Suprapubic skin (tissue), 4 donors: Measurements from ENCODE around the gene MRPL14.

ENCODE experiments used
- POLR2A ChIP-seq, 2 donors: fragments of 450-650 bp; IDR thresholded peaks; one replicate each; pipeline ENCODE4 v1.6.1; 2017; ENCODE audit warnings: antibody characterized with exemption in 2 of 2, mild to moderate bottlenecking in 2 of 2, moderate library complexity in 2 of 2
- POLR2AphosphoS5 ChIP-seq, 3 donors: sonication (generic); formaldehyde crosslinking; IDR thresholded peaks; one replicate each; pipeline ENCODE4 v1.6.1; 2017; ENCODE audit warnings: antibody characterized with exemption in 3 of 3
- TF ChIP-seq, protein P1 (sequence below), 2 donors: fragments of 200-600 bp in 1 of 2; fragments of 450-650 bp in 1 of 2; sonication (generic) in 1 of 2; IDR thresholded peaks; one replicate each; pipeline ENCODE4 v1.5.1; 2016 to 2019; ENCODE audit warnings: antibody characterized with exemption in 2 of 2, mild to moderate bottlenecking in 1 of 2, moderate library complexity in 1 of 2

DNA sequence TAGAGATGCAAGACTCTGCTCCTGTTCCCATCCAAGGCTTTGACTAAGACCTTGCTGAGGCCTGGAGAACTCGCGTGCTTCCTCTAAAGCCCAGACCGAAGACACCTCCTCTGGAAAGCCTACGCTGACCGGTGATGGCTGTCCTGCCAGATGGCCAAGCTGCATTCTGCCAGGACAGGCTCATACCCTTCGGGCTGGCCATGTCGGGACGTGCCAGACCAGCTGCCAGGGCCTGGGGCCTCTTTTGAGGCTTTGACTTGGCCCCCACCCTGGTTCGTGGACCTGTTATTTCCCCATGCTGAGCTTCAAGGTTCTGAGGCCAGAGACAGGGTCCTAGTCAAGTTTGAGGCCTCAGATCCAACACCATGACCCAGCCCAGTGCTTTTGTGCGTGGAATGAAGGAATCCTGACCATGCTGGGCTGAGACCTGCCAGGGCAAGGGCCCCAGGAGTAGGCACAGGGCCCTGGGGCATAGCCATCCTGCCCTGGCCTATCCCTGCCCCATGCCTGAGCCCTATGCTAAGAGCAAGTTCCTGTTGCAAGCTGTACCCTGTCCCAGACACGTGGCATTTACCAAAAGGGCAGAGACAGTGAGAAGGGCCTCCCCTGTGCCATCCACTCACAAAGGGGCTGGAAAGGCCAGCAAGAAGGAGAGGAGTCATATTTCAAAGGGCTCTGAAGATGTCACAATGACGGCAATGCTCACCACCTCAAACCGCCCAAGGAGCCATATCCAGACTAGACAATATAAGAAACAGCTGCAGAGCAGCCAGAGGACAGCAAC is 42.8 kb downstream of the MRPL14 start:
- TF ChIP-seq, protein P1, sequence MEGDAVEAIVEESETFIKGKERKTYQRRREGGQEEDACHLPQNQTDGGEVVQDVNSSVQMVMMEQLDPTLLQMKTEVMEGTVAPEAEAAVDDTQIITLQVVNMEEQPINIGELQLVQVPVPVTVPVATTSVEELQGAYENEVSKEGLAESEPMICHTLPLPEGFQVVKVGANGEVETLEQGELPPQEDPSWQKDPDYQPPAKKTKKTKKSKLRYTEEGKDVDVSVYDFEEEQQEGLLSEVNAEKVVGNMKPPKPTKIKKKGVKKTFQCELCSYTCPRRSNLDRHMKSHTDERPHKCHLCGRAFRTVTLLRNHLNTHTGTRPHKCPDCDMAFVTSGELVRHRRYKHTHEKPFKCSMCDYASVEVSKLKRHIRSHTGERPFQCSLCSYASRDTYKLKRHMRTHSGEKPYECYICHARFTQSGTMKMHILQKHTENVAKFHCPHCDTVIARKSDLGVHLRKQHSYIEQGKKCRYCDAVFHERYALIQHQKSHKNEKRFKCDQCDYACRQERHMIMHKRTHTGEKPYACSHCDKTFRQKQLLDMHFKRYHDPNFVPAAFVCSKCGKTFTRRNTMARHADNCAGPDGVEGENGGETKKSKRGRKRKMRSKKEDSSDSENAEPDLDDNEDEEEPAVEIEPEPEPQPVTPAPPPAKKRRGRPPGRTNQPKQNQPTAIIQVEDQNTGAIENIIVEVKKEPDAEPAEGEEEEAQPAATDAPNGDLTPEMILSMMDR (IDR thresholded peaks at IDR 0.05), result no peak
- TF ChIP-seq POLR2A (IDR thresholded peaks at IDR 0.05) (no peak), POLR2AphosphoS5 (IDR thresholded peaks at IDR 0.05) (no peak)
